ENCODE measurements around the gene PTMA. TPM values are rescaled to one million over a fixed set of nuclear protein-coding genes. Genes with fewer than 3 reads are reported as not detected.

PTMA gene
- total RNA-seq, 1 donor from 2014 or later = 729 TPM

- Histone ChIP-seq H3K9me3 (no peaks in the 10 kb centered on the region), H3K36me3 (no peaks in the 10 kb centered on the region), H3K4me3 (peak overlapping the region; percentile 14), H3K27me3 (ENCODE audit: low read depth) (no peaks in the 10 kb centered on the region), H3K27ac (peak overlapping the region; percentile 92), H3K4me1 (peaks cover 61% of the 10 kb centered on the region)
- DNase-seq (peak; percentile 81), ATAC-seq (peak; percentile 69 to 76)
- peak; percentile 31 for TF ChIP-seq CTCF (IDR thresholded peaks at IDR 0.05)
- intact Hi-C loops (cut with DNase I) = no loop called here
Observed at GRCh38 chr2:231672617-231673347, 35.5 kb upstream of the PTMA start.

GRCh38 chr2:231673348-231673770 lies 35.0 kb upstream of the PTMA start:
- H3K9me3 ChIP-seq = no peaks in the 10 kb centered on the region
- H3K4me1 ChIP-seq = peaks cover 63% of the 10 kb centered on the region
- no peaks in the 10 kb centered on the region for H3K36me3 ChIP-seq
- DNase-seq (peak; percentile 89), ATAC-seq (peak; percentile 86 to 89)
- no peak for TF ChIP-seq CTCF (IDR thresholded peaks at IDR 0.05)
- peak overlapping the region; percentile 92 for H3K27ac ChIP-seq
- peak overlapping the region; percentile 14 for H3K4me3 ChIP-seq
- no peaks in the 10 kb centered on the region for H3K27me3 ChIP-seq (ENCODE audit: low read depth)
- intact Hi-C loops (cut with DNase I) = no loop called here

GRCh38 chr2:231674587-231675338 lies 33.6 kb upstream of the PTMA start:
- intact Hi-C loops (cut with DNase I) = no loop called here
- DNase-seq (peak; percentile 83), ATAC-seq (peak; percentile 58 to 62)
- TF ChIP-seq CTCF (IDR thresholded peaks at IDR 0.05) = peak; percentile 87
- Histone ChIP-seq H3K4me3 (no peak overlapping the region), H3K27me3 (ENCODE audit: low read depth) (no peaks in the 10 kb centered on the region), H3K4me1 (peaks cover 62% of the 10 kb centered on the region), H3K9me3 (no peaks in the 10 kb centered on the region), H3K27ac (peak overlapping the region; percentile 92), H3K36me3 (no peaks in the 10 kb centered on the region)

- Histone ChIP-seq H3K4me1 (peaks cover 54% of the 10 kb centered on the region), H3K27me3 (ENCODE audit: low read depth) (no peaks in the 10 kb centered on the region), H3K9me3 (no peaks in the 10 kb centered on the region), H3K27ac (no peak overlapping the region), H3K36me3 (no peaks in the 10 kb centered on the region), H3K4me3 (no peak overlapping the region)
- TF ChIP-seq CTCF (IDR thresholded peaks at IDR 0.05) = no peak
- ATAC-seq (no peak), DNase-seq (no peak)
- intact Hi-C loops (cut with DNase I) = no loop called here
Observed at GRCh38 chr2:231676243-231676642, 32.1 kb upstream of the PTMA start.

DNA sequence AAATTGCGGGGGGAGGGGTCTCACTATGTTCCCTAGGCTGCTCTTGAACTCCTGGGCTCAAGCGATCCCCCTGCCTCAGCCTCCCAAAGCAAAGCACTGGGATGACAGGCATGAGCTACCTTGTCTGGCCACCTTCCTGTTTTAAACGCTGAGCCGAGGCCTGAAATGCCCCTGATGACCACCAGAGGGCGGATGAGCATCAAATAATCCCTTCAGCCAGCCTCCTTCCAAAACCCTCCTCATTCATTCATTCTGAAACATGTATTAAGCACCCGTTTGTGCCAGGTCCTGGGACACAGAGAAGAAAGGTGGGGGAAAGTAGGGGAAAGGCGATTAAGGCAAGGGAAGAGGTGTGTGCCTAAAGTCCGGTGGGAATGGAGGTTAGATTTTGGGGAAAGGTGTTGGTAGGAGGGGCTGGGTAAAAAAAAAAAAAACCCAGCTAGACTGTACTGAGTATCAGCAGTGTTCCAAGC lies 30.7 kb upstream of the PTMA start:
- TF ChIP-seq CTCF (IDR thresholded peaks at IDR 0.05) = peak; percentile 95
- Histone ChIP-seq H3K4me3 (no peak overlapping the region), H3K9me3 (no peaks in the 10 kb centered on the region), H3K27me3 (ENCODE audit: low read depth) (no peaks in the 10 kb centered on the region), H3K36me3 (no peaks in the 10 kb centered on the region), H3K27ac (no peak overlapping the region), H3K4me1 (peaks cover 44% of the 10 kb centered on the region)
- DNase-seq (peak; percentile 85), ATAC-seq (peak in 1 of 2 donors; percentile 5)
- intact Hi-C loops (cut with DNase I) = no loop called here

All from lower lobe of right lung (tissue), 2 donors.